Breast epithelium (tissue), 4 donors: Measurements from ENCODE around the gene HAT1. TPM values are rescaled to one million over a fixed set of nuclear protein-coding genes. Genes with fewer than 3 reads are reported as not detected.

Experiments used
- DNase-seq, 2 donors: peaks; one replicate each; pipeline ENCODE4 v3.0.0-alpha.2; 2019; ENCODE audit warnings: low spot score in 2 of 2
- H3K27ac ChIP-seq, 2 donors: fragments of 200-600 bp; sonication (generic) in 1 of 2; one replicate each; pipeline ENCODE4 v1.5.1; 2016 to 2019; ENCODE audit warnings: mild to moderate bottlenecking in 1 of 2
- H3K27me3 ChIP-seq, 2 donors: fragments of 200-600 bp; sonication (generic) in 1 of 2; one replicate each; pipeline versions ENCODE4 v1.5.1 to v1.6.0; 2017 to 2019; ENCODE audit warnings: control low read depth in 1 of 2, mild to moderate bottlenecking in 1 of 2
- H3K36me3 ChIP-seq: fragments of 200-600 bp; one replicate; pipeline ENCODE4 v1.5.1; 2019
- H3K4me1 ChIP-seq, 2 donors: fragments of 200-600 bp; sonication (generic); one replicate each; pipeline ENCODE4 v1.5.1; 2016 to 2019; ENCODE audit warnings: control low read depth in 1 of 2
- H3K4me3 ChIP-seq, 3 donors: fragments of 200-600 bp; sonication (generic); 1 replicate in 2 of 3; 2 replicates in 1 of 3; pipeline ENCODE4 v1.5.1; 2016 to 2019; ENCODE audit warnings: mild to moderate bottlenecking in 3 of 3, moderate library complexity in 2 of 3
- H3K9me3 ChIP-seq, 2 donors: fragments of 200-600 bp; sonication (generic) in 1 of 2; one replicate each; pipeline ENCODE4 v1.5.1; 2016 to 2019; ENCODE audit warnings: control low read depth in 1 of 2
- POLR2A ChIP-seq: fragments of 450-650 bp; IDR thresholded peaks from one replicate; pipeline ENCODE4 v1.6.1; 2016; ENCODE audit warnings: antibody characterized with exemption, mild to moderate bottlenecking, moderate library complexity
- POLR2AphosphoS5 ChIP-seq, 3 donors: sonication (generic); formaldehyde crosslinking; IDR thresholded peaks; one replicate each; pipeline ENCODE4 v1.6.1; 2017; ENCODE audit warnings: antibody characterized with exemption in 3 of 3
- intact Hi-C: fragments of 100-400 bp; cut with DNase I; formaldehyde crosslinking; loops from one replicate; pipeline ENCODE4 v1.15.1; 2023; ENCODE audit warnings: low total_unique reads
- total RNA-seq, 3 donors: library from RNA; depleted of rRNA; stranded (reverse); fragments of >200 nt; gene quantifications; one replicate each; pipeline ENCODE4 v1.1.0, GENCODE V29; 2016
- TF ChIP-seq, protein P1 (sequence below), 3 donors: fragments of 450-650 bp; IDR thresholded peaks; one replicate each; pipeline ENCODE4 v1.5.1; 2016 to 2017; ENCODE audit warnings: antibody characterized with exemption in 3 of 3, mild to moderate bottlenecking in 3 of 3, moderate library complexity in 3 of 3

Gene HAT1
- total RNA-seq, 3 donors from 2014 or later, result 24.0 to 53.4 (median 35.4) TPM

DNA sequence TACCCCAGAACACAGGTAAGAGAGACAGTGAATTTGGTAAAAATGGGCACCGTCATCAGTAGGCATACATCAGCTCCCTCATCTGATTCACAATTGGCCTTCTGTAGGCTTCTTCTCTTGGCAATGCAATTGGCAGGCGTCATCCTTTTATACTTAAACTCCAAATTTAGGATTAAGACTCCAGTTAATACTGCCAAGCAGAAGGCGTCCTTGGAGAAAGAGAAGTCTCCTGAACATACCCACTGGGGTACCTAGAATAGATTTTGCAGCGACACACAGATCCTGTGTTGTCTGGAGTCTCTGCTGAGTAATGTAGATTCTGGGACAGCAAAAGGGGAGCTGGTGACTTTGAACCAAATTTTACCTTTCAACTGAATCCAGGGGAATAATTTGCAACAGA, 76.9 kb downstream of the HAT1 start:
- TF ChIP-seq, protein P1, sequence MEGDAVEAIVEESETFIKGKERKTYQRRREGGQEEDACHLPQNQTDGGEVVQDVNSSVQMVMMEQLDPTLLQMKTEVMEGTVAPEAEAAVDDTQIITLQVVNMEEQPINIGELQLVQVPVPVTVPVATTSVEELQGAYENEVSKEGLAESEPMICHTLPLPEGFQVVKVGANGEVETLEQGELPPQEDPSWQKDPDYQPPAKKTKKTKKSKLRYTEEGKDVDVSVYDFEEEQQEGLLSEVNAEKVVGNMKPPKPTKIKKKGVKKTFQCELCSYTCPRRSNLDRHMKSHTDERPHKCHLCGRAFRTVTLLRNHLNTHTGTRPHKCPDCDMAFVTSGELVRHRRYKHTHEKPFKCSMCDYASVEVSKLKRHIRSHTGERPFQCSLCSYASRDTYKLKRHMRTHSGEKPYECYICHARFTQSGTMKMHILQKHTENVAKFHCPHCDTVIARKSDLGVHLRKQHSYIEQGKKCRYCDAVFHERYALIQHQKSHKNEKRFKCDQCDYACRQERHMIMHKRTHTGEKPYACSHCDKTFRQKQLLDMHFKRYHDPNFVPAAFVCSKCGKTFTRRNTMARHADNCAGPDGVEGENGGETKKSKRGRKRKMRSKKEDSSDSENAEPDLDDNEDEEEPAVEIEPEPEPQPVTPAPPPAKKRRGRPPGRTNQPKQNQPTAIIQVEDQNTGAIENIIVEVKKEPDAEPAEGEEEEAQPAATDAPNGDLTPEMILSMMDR (IDR thresholded peaks at IDR 0.05), result no peak
- TF ChIP-seq POLR2A (no peak), POLR2AphosphoS5 (IDR thresholded peaks at IDR 0.05) (no peak)
- H3K27me3 ChIP-seq, result no peaks in the 10 kb centered on the region
- intact Hi-C loops, result no loop called here
- peak overlapping the region; percentile 68 to 78 (median 77) for H3K4me3 ChIP-seq
- no peaks in the 10 kb centered on the region for H3K36me3 ChIP-seq
- DNase-seq, result no peak
- no peaks in the 10 kb centered on the region for H3K4me1 ChIP-seq
- no peak overlapping the region for H3K27ac ChIP-seq
- H3K9me3 ChIP-seq, result no peaks in the 10 kb centered on the region

DNA sequence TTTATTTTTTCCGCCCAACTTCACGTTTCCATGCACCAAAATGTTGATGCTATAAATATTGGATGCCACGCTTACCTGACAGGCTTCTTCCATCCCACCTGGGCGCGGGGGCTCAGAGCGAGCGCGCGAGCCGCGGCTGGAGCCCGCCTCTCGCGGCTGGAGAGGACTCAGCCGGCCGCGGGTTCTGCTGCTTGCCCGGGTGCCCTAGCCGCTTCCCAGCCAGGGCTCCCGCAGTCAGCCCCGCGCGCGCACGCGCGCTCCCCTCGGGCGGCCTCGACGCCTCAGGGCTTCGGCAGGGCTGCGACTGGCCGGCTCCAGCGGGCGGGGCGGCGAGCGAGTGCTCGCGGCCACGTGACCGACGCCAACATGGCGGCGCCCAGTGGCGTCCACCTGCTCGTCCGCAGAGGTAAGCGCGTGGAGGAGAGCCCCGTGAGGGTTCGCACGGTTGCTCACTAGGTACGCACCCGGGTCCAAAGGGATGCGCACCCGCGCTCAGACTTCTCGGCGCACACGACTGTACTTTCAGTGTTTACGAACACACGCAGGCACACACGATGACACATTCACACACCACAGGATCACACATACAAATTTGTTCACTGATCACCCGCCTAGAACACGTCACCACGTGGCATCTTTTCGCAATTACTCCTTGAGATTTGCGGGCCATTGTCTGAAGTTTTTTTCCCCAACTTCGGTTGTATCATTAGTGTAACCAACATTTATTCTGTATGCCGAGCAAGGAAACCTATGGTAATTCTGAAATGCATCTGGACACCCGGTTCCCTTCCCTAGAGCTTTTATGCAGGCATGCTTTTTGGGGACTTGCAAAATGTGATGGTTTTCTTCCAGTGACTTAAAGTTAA, 77.6 kb downstream of the HAT1 start, which contains the start of gene METAP1D:
Gene METAP1D (plus strand): TSS at position 350 of the 866 bp plus-strand sequence. CDS start 17 bp downstream, at position 367.
- H3K36me3 ChIP-seq, result no peaks in the 10 kb centered on the region
- peak; percentile 56 to 73 for DNase-seq

DNA sequence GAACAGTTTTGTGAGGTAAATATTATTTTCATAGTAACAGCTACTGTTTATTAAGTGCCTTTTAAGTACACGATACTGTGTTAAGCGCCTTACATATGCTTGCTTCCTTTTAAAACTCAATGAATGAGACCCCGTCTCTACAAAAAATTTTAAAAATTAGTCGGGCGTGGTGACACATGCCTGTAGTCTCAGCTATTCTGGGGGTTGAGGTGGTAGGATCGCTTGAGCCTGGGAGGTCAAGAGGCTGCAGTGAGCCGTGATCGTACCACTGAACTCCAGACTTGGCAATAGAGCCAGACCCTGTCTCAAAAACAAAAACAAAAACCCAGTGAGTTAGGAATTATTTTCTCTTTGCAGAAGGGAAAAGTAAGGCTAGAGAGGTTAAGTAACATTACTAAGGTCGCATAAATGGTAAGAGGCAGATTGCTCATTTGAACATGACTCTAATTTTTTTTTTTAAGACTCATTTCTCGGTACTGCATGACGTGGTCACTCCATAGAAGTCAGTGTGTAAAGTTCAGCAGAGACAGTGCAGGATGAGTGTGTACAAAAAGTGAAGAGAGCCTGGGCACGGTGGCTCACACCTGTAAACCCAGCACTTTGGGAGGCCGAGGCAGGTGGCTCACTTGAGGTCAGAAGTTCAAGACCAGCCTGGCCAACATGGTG, 78.6 kb downstream of the HAT1 start:
- intact Hi-C loops, result loop anchor here (5.0 kb wide), 1 partner anchor 164 kb away; no protein-coding TSS in a partner anchor
- peak overlapping the region in 2 of 3 donors; percentile 77 to 78 for H3K4me3 ChIP-seq
- DNase-seq, result no peak
- no peak overlapping the region for H3K27ac ChIP-seq
- H3K4me1 ChIP-seq, result no peaks in the 10 kb centered on the region
- TF ChIP-seq POLR2AphosphoS5 (IDR thresholded peaks at IDR 0.05), result no peak
- no peak for TF ChIP-seq POLR2A
- TF ChIP-seq, protein P1 (IDR thresholded peaks at IDR 0.05), result no peak
- no peaks in the 10 kb centered on the region for H3K9me3 ChIP-seq
- H3K27me3 ChIP-seq, result no peaks in the 10 kb centered on the region
- H3K36me3 ChIP-seq, result no peaks in the 10 kb centered on the region

More for the DNA sequence above, 77.6 kb downstream of the HAT1 start, which contains the start of gene METAP1D:
- Histone ChIP-seq H3K27me3 (no peaks in the 10 kb centered on the region), H3K4me3 (peak within 1 kb of the TSS; percentile 68 to 78 (median 77)), H3K9me3 (no peaks in the 10 kb centered on the region), H3K4me1 (no peaks in the 10 kb centered on the region), H3K27ac (peak within 1 kb of the TSS in 1 of 2 donors; percentile 33)
- TF ChIP-seq, protein P1 (IDR thresholded peaks at IDR 0.05), result no peak
- TF ChIP-seq POLR2AphosphoS5 (IDR thresholded peaks at IDR 0.05) (peak; percentile 58 to 74 (median 71)), POLR2A (no peak)
- intact Hi-C loops, result loop anchor here (5.0 kb wide), 1 partner anchor 163 kb away; no protein-coding TSS in a partner anchor

DNA sequence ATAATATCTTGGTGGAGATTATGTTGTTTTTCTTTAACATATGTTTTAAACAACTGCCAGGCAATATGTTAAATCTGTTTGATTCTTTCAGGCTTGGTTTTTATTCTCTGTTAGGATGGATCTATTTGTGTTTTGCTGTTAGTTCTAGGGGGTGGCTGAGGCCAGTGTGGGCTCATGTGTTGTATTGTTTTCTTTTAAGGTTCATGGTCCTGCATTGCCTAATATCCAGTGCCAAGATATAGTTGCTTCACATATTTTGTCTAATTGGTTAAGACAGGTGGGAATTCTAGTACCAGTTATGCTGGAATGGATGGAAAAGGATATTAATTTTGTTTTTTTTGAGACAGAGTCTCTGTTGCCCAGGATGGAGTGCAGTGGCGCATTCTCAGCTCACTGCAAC, 85.1 kb downstream of the HAT1 start:
- Histone ChIP-seq H3K36me3 (no peaks in the 10 kb centered on the region), H3K4me3 (no peak overlapping the region), H3K27me3 (no peaks in the 10 kb centered on the region), H3K27ac (no peak overlapping the region), H3K4me1 (no peaks in the 10 kb centered on the region), H3K9me3 (no peaks in the 10 kb centered on the region)
- TF ChIP-seq, protein P1 (IDR thresholded peaks at IDR 0.05), result no peak
- no peak for TF ChIP-seq POLR2AphosphoS5 (IDR thresholded peaks at IDR 0.05)
- TF ChIP-seq POLR2A, result no peak
- intact Hi-C loops, result no loop called here
- no peak for DNase-seq
